ENCODE results near the gene ASS1.
"Not testable (repeated sequence)": the region's sequence is repeated elsewhere in the genome, so short reads cannot be mapped to it uniquely, and the experiment has no call there.

DNA sequence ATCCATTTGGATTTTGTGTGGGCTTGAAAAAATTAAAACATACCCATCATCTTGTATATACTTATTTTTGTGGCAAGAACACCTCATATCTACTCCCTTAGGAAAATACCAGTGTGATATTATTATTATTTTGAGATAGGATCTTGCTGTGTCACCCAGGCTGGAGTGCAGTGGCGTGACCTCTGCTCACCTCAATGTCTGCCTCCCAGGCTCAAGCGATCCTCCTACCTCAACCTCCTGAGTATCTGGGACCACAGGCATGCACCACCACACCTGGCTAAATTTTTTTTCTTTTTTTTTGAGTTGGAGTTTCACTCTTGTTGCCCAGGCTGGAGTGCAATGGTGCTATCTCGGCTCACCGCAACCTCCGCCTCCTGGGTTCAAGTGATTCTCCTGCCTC is 10.1 kb upstream of the ASS1 start:
- TF ChIP-seq, protein P1, sequence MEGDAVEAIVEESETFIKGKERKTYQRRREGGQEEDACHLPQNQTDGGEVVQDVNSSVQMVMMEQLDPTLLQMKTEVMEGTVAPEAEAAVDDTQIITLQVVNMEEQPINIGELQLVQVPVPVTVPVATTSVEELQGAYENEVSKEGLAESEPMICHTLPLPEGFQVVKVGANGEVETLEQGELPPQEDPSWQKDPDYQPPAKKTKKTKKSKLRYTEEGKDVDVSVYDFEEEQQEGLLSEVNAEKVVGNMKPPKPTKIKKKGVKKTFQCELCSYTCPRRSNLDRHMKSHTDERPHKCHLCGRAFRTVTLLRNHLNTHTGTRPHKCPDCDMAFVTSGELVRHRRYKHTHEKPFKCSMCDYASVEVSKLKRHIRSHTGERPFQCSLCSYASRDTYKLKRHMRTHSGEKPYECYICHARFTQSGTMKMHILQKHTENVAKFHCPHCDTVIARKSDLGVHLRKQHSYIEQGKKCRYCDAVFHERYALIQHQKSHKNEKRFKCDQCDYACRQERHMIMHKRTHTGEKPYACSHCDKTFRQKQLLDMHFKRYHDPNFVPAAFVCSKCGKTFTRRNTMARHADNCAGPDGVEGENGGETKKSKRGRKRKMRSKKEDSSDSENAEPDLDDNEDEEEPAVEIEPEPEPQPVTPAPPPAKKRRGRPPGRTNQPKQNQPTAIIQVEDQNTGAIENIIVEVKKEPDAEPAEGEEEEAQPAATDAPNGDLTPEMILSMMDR (IDR thresholded peaks at IDR 0.05) = not testable (repeated sequence)
- TF ChIP-seq ZFX (IDR thresholded peaks at IDR 0.05; ENCODE audit: borderline replicate concordance) = not testable (repeated sequence)
